ENCODE measurements around the gene SLC30A1. TPM values are rescaled to one million over a fixed set of nuclear protein-coding genes. Genes with fewer than 3 reads are reported as not detected.
A peak's percentile ranks its signal among the peaks of the same experiment; 100 is the strongest.

The SLC30A1 gene
- total and polyA plus RNA-seq, 2 of the 13 experiments (the other 11 are each of a cell fraction or from before 2014, with no cell fraction given), result 5.9 to 24.4 TPM

DNA sequence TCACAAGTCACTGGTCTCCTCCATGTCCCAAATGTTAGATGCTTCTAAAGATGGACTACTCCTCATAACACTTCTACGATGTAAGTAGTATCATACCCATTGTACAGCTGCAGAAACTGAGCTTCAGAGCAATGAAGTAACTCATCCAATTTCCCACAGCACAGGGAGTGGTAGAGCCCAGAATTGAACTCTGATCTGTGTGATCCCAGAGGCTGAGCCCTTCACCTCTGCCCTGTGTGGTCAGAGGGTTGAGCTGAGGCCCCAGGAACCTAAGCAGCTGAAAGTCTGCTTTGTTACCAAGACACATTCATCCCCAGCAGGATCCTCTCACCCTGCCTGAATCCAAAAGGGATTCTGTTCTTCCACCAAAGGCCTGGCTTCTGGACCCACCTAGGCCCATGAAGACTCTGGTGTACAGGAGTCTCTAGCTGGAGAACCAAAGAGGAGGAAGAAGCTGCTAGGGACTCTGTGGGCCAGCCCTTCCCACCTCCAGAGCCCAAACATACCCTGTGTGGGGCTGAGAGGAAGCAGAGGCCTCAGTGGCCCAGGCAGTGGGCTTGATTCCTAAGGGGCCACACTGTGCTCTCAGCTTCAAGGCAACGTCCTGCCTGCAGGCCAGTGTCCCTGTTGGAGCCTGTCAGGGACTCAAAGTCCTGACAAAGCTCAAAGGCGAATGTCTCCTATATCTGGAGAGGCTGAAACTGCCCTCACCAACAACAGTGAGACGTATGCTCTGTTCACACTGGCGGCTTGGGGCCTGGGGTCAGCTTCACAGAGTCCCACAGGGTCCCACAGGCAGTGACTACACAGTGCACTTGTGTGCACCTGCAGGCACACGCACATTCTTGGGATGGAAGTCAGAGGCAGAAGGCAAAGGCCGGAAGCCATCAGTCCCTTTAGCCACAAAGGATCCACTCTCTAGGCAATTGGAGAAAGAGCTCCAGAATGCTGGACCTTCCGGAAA is 40.4 kb upstream of the SLC30A1 start (continued):
- TF ChIP-seq, protein P1, sequence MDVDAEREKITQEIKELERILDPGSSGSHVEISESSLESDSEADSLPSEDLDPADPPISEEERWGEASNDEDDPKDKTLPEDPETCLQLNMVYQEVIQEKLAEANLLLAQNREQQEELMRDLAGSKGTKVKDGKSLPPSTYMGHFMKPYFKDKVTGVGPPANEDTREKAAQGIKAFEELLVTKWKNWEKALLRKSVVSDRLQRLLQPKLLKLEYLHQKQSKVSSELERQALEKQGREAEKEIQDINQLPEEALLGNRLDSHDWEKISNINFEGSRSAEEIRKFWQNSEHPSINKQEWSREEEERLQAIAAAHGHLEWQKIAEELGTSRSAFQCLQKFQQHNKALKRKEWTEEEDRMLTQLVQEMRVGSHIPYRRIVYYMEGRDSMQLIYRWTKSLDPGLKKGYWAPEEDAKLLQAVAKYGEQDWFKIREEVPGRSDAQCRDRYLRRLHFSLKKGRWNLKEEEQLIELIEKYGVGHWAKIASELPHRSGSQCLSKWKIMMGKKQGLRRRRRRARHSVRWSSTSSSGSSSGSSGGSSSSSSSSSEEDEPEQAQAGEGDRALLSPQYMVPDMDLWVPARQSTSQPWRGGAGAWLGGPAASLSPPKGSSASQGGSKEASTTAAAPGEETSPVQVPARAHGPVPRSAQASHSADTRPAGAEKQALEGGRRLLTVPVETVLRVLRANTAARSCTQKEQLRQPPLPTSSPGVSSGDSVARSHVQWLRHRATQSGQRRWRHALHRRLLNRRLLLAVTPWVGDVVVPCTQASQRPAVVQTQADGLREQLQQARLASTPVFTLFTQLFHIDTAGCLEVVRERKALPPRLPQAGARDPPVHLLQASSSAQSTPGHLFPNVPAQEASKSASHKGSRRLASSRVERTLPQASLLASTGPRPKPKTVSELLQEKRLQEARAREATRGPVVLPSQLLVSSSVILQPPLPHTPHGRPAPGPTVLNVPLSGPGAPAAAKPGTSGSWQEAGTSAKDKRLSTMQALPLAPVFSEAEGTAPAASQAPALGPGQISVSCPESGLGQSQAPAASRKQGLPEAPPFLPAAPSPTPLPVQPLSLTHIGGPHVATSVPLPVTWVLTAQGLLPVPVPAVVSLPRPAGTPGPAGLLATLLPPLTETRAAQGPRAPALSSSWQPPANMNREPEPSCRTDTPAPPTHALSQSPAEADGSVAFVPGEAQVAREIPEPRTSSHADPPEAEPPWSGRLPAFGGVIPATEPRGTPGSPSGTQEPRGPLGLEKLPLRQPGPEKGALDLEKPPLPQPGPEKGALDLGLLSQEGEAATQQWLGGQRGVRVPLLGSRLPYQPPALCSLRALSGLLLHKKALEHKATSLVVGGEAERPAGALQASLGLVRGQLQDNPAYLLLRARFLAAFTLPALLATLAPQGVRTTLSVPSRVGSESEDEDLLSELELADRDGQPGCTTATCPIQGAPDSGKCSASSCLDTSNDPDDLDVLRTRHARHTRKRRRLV (CRISPR knock-in tag; IDR thresholded peaks at IDR 0.05), result no peak
- TF ChIP-seq TOPORS (CRISPR knock-in tag; IDR thresholded peaks at IDR 0.05) (no peak), ZNF354B (CRISPR knock-in tag; IDR thresholded peaks at IDR 0.05) (no peak), MED1 (CRISPR knock-in tag; IDR thresholded peaks at IDR 0.05) (peak; percentile 54), HOXA3 (CRISPR knock-in tag; IDR thresholded peaks at IDR 0.05) (no peak; the same call in 1 of the 2 replicates), ZNF121 (CRISPR knock-in tag; IDR thresholded peaks at IDR 0.05) (no peak), ZNF30 (CRISPR knock-in tag; IDR thresholded peaks at IDR 0.05) (no peak), ERF (CRISPR knock-in tag; IDR thresholded peaks at IDR 0.05) (no peak), NCOA5 (CRISPR knock-in tag; IDR thresholded peaks at IDR 0.05) (no peak)
- TF ChIP-seq, protein P2, sequence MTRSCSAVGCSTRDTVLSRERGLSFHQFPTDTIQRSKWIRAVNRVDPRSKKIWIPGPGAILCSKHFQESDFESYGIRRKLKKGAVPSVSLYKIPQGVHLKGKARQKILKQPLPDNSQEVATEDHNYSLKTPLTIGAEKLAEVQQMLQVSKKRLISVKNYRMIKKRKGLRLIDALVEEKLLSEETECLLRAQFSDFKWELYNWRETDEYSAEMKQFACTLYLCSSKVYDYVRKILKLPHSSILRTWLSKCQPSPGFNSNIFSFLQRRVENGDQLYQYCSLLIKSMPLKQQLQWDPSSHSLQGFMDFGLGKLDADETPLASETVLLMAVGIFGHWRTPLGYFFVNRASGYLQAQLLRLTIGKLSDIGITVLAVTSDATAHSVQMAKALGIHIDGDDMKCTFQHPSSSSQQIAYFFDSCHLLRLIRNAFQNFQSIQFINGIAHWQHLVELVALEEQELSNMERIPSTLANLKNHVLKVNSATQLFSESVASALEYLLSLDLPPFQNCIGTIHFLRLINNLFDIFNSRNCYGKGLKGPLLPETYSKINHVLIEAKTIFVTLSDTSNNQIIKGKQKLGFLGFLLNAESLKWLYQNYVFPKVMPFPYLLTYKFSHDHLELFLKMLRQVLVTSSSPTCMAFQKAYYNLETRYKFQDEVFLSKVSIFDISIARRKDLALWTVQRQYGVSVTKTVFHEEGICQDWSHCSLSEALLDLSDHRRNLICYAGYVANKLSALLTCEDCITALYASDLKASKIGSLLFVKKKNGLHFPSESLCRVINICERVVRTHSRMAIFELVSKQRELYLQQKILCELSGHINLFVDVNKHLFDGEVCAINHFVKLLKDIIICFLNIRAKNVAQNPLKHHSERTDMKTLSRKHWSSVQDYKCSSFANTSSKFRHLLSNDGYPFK (CRISPR knock-in tag; IDR thresholded peaks at IDR 0.05; ENCODE audit: borderline replicate concordance), result no peak
- TF ChIP-seq, protein P3, sequence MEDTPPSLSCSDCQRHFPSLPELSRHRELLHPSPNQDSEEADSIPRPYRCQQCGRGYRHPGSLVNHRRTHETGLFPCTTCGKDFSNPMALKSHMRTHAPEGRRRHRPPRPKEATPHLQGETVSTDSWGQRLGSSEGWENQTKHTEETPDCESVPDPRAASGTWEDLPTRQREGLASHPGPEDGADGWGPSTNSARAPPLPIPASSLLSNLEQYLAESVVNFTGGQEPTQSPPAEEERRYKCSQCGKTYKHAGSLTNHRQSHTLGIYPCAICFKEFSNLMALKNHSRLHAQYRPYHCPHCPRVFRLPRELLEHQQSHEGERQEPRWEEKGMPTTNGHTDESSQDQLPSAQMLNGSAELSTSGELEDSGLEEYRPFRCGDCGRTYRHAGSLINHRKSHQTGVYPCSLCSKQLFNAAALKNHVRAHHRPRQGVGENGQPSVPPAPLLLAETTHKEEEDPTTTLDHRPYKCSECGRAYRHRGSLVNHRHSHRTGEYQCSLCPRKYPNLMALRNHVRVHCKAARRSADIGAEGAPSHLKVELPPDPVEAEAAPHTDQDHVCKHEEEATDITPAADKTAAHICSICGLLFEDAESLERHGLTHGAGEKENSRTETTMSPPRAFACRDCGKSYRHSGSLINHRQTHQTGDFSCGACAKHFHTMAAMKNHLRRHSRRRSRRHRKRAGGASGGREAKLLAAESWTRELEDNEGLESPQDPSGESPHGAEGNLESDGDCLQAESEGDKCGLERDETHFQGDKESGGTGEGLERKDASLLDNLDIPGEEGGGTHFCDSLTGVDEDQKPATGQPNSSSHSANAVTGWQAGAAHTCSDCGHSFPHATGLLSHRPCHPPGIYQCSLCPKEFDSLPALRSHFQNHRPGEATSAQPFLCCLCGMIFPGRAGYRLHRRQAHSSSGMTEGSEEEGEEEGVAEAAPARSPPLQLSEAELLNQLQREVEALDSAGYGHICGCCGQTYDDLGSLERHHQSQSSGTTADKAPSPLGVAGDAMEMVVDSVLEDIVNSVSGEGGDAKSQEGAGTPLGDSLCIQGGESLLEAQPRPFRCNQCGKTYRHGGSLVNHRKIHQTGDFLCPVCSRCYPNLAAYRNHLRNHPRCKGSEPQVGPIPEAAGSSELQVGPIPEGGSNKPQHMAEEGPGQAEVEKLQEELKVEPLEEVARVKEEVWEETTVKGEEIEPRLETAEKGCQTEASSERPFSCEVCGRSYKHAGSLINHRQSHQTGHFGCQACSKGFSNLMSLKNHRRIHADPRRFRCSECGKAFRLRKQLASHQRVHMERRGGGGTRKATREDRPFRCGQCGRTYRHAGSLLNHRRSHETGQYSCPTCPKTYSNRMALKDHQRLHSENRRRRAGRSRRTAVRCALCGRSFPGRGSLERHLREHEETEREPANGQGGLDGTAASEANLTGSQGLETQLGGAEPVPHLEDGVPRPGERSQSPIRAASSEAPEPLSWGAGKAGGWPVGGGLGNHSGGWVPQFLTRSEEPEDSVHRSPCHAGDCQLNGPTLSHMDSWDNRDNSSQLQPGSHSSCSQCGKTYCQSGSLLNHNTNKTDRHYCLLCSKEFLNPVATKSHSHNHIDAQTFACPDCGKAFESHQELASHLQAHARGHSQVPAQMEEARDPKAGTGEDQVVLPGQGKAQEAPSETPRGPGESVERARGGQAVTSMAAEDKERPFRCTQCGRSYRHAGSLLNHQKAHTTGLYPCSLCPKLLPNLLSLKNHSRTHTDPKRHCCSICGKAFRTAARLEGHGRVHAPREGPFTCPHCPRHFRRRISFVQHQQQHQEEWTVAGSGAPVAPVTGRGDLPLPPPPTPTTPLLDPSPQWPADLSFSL (CRISPR knock-in tag; IDR thresholded peaks at IDR 0.05), result peak; percentile 65; the same call in 1 of the 2 replicates

Measured in HepG2 (cell line).